Activated CD8-positive, alpha-beta memory T cell treated with anti-CD3 and anti-CD28 coated beads for 1 hour (primary cell): ENCODE data around the gene CPNE2.
"Not testable (repeated sequence)": the region's sequence is repeated elsewhere in the genome, so short reads cannot be mapped to it uniquely, and the experiment has no call there.

ENCODE experiments used
- DNase-seq, 2 donors: peaks; one replicate each; pipeline ENCODE4 v3.0.0-alpha.2; 2020; ENCODE audit warnings: low read depth in 1 of 2; ENCODE audit errors: extremely low read depth in 1 of 2

CPNE2 gene

GRCh38 chr16:57091975-57092785 is at the start of gene CPNE2:
Gene CPNE2, plus strand, starts transcription at chr16:57092583. Its CDS starts 18,160 bp downstream, at chr16:57110743.
- DNase-seq: no peak

- no peak for DNase-seq
Observed at GRCh38 chr16:57043248-57043647, 49.1 kb upstream of the CPNE2 start.

- no peak for DNase-seq
Observed at GRCh38 chr16:57044931-57045693, 47.3 kb upstream of the CPNE2 start.

- DNase-seq: no peak
Observed at GRCh38 chr16:57045694-57046381, 46.5 kb upstream of the CPNE2 start.

GRCh38 chr16:57048095-57048494 is 44.3 kb upstream of the CPNE2 start:
- no peak for DNase-seq

- DNase-seq: no peak
Observed at GRCh38 chr16:57049678-57050077, 42.7 kb upstream of the CPNE2 start.

GRCh38 chr16:57051696-57052228 is 40.6 kb upstream of the CPNE2 start:
- no peak for DNase-seq

- no peak for DNase-seq
Observed at GRCh38 chr16:57053206-57053605, 39.2 kb upstream of the CPNE2 start.

- DNase-seq: no peak
Observed at GRCh38 chr16:57054338-57054737, 38.0 kb upstream of the CPNE2 start.

- no peak for DNase-seq
Observed at GRCh38 chr16:57054771-57055170, 37.6 kb upstream of the CPNE2 start.

GRCh38 chr16:57055671-57056070 is 36.7 kb upstream of the CPNE2 start:
- DNase-seq: no peak

GRCh38 chr16:57058291-57058861 is 34.0 kb upstream of the CPNE2 start:
- DNase-seq: no peak

GRCh38 chr16:57060323-57061083 is 31.9 kb upstream of the CPNE2 start:
- DNase-seq: no peak

GRCh38 chr16:57061084-57061905 is 31.1 kb upstream of the CPNE2 start:
- DNase-seq: no peak

GRCh38 chr16:57062329-57062728 is 30.1 kb upstream of the CPNE2 start:
- DNase-seq: no peak

GRCh38 chr16:57063189-57063588 is 29.2 kb upstream of the CPNE2 start:
- not testable (repeated sequence) for DNase-seq

- DNase-seq: no peak
Observed at GRCh38 chr16:57064995-57065394, 27.4 kb upstream of the CPNE2 start.

- no peak for DNase-seq
Observed at GRCh38 chr16:57066625-57067024, 25.8 kb upstream of the CPNE2 start.

- DNase-seq: no peak
Observed at GRCh38 chr16:57067347-57067746, 25.0 kb upstream of the CPNE2 start.
